GM18502 (cell line): Measurements from ENCODE around the gene CAMK2B.

Source experiments
- ATAC-seq: cut with Tn5 transposase; IDR thresholded peaks from one replicate; pipeline ENCODE4 v1.9.1; 2021; ENCODE audit warnings: mild to moderate bottlenecking; ENCODE audit not compliant: unreplicated experiment, poor library complexity

CAMK2B gene

DNA sequence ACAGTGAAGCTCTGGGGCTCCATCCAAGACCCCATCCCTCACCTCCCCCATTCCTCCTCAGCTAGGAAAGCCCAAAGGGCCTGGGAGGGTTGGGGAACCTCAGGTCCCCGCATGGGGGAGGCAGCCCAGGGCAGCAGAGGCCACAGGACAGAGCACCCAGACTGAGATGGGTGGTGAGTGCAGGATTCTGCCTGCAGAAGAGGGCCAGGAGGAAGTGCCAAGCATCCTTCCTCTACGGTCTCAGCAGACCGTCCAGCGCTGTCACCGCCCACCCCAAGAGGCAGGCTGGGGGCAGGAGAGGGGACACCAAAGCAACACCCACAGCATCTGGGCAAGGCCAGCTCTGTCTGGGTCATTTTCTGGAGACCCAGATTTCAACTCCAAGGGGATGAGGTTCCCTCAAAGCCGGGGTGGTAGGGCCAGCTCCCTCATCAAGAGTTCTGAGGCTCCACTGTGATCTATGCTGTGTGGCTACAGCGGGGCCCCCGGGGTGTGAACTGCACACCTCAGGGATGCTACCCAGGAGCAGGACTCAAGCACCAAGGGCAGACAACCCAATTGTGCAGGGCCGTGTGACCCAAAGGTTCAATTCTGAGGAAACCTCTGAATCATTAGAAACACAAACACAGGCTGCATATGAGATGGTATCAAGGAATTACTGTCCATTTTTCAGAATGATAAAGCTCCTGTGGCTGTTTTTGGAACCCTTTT, 46.8 kb downstream of the CAMK2B start:
- ATAC-seq = no peak

DNA sequence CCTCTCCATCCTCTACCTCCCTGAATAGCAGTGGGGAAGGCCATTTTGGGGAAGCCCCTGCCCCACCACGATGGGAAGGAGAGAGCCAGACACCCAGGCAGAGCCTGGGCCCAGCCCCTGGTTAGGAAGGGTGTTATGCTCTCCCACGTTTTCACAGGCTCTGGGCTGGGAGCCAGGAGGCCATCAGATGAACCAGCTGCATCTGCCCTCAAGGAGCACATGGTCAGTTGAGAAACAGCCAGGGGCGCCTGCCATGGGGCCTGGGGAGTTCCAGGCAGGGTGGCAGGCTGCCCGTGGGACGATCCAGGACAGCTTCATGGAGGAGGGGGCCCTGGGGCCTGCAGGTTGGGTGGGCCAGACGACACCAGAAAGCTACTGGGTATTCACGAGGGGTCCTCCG, 47.5 kb downstream of the CAMK2B start:
- ATAC-seq = no peak

DNA sequence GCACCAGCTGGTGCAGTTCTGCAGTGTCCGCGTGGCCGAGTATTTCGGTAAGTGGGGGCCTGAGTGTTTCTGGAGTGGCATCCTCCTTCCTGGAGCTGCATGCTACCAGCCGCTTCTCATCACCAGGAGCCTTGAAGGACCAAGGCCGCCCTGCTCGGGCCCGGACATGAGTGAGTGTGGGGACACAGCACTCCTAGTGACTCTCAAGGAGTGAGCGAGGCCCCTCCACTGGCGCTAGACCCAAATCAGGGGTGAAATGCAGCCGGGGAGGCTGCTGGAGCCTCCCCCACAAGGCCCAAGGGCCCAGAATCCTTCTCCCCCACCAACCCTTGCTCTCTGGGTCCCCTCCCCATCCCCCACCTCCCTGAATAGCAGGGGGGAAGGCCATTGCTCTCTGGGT, 48.0 kb downstream of the CAMK2B start:
- no peak for ATAC-seq

DNA sequence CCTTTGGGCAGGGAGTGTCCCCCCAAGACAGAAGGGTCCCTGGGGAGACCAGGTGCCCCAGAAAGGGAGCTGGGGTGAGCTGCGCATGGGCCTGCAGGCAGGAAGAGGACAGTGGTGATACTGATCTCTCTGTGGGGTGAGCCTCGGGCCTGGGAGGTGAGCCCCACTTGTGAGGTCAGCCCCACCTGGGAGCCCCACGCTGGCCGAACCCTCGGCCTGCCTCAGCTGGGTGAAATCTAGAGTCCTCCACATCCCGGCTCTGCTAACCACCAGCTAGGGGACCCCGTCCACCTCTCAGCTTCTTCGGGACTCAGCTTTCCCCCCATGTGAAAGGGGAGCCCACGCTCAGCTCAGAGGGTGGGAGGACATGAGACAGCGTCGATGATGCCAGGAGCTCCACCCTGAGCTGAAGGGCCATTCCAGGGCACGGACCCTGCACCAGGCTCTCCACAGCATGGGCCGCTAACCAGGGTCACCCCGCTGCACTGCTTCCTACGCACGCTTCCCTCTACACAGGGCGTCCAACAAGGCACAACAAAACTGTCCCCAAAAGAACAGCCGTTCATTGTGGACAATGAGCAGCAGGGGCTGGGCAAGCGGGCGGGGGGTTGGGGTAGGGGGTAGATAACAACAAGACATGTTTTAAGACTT, 48.7 kb downstream of the CAMK2B start:
- no peak for ATAC-seq

DNA sequence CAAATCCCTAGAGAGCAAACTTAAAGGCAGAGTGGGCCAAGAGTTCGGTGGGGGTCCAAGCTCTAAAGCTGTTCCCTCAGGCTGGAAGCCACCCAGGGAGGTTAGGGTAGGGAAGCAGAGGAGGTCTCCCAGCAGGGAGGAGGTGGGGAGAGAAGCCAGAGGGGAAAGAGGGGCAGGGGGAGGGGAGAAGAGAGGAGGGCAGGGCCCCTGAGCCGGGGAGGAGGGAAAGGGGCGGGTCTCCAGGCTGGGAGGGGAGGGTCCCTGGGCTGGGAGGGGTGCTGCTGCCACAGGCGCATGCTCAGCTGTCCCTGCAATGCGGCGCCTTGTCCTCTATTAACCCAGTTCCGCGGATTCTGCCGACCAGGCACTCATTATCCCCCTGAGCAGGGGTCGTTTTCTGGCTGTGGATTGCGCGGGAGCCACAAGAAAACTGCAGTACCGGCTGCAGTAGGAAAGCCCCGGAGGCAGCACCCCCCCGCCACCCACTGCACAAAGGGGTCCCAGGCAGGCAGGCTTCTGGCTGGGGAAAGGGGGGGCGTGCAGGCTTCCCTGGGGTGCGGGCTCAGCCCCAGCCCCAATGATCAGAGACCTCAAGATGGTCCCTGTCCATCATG, 49.3 kb downstream of the CAMK2B start:
- no peak for ATAC-seq

DNA sequence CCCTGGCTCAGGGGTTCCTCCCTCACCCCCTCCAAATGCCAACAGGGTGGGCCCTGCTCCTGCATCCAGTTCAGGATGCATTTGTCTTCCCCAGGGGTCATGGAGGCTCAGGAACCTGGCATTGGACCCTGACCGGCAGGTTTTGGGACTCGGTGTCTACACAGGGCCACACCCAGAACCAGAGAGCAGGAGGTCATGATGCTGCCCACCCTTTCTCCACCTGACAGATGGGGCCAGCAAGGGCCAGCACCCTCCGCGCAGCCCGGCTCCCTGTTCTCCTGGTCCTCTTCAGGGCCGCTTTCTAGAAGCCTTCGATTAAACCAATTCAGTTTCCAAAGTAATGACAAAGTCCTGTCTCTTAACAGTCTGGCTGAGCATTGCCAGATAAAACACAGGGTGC, 50.2 kb downstream of the CAMK2B start:
- no peak for ATAC-seq

DNA sequence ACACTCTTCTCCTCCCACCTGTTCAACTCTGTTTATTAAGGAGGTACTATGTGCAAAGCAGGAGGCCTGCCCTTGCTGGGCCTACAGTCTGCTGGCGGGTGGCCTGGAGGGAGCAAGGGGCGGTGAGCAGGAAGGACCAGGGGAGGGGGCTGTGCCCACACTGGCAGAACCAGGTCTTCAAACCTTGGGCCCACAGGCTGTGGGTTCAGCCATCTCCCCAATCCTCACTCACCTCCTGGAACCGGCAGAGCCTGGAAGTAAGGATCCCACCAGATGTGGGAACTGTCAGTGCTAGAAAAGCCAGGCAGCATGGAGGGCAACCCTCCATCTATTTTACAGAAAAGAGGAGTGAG, 50.8 kb downstream of the CAMK2B start:
- no peak for ATAC-seq

DNA sequence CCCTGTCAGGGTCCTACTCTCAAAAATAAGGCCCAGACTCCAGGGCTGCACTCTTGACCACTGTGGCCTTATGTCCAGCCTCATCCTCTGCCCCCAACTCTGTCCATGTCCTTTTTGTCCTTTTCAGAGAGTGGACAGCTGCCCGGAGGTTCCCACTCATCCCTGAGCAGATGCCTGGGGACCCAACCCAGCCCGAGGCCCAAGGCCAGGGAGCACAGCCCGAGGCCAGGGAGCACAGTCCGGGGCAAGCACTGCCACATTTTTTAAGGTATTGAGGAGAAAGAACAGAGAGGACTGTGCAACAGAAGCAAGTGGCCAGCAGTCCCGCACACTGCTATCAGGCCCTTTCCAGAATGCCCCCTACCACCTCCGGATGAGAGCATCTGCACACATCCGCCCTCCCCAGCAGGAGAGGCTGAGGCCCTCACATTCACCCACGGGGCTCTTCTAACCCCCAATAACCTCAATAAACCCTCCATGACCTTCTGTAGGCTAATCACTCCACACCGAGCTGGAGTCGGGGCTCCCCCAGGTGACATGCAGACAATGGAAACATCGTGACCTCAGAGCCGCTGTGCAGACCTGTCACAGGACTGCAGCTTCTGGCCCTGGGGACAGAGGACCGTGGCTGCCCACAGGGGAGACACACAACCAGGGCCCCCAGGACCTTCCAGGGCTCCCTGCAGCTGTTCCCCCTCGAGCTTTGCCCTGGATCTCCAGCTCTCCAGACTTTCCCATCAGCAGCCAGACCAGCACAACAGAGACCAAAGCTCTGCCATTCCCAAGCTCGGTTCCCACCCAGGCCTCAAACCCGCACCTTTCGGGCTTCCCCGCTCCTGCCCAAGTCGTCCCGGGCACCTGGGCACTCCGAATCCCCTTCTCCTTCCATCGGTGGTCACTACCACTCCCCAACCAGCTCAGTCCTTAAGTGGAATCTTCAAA, 51.4 kb downstream of the CAMK2B start:
- ATAC-seq = no peak

DNA sequence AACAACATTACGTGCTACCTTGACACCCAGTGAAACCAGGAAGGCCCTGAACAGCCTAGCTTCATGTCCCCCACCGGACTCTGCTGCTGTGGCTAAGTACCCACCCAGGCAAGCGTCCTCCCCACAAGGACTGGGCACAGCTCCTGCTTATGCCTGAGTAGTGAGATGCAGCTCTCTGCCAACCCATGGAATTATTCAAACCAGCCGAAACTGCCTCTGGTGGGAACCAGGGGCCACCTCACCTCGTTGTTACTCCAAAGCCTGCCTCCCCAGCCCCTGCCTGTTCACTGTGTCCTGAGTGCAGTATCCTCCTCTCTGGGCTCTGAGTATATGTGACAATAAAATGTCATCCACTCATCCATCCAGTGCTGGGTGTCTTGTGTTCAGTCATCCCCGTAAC, 52.4 kb downstream of the CAMK2B start:
- no peak for ATAC-seq

DNA sequence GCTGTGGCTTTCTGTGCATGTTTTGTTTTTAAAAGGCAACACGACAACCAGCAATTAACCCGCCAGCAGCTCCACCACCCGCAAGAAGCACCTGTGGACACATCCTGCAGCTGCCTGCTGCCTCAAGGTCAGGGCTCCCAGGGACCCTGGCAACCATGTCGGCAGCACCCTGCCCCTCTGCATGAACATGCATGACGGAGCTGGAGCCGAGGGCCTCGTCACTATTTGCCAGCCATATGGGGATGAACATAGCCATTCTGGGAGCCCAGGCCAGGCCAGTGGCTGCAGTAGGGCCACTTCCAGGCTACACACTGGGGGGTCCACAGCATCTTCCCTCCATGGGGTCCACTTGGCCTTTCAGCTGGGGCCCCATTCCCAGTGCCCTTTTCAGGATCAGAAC, 52.9 kb downstream of the CAMK2B start:
- ATAC-seq = no peak

DNA sequence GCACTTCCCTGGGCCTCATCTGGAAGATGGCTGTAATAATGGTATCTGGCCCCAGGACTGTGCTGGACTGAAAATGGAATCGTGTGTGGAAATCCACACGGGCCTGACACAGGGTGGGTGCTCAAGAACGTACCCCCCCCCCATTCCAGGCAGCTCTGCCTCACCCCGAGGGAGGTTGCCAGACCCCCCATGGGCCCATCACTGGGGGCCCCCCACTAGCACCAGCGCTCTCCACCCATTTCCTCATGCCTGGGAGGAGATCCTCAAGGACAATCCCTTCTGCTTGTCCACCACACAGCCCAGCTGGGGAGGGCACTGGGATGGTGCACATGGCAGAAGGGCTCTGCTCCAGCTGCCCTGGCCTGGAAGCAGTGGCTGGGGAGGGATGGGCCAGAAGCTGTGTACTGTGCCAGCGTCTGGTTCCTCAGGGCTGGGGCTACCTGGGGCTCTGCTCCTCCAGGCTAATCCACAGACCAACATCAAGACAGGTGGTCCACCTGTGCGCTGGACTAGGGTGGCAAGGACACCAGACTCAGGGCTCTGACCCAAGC, 55.4 kb downstream of the CAMK2B start:
- ATAC-seq = no peak

DNA sequence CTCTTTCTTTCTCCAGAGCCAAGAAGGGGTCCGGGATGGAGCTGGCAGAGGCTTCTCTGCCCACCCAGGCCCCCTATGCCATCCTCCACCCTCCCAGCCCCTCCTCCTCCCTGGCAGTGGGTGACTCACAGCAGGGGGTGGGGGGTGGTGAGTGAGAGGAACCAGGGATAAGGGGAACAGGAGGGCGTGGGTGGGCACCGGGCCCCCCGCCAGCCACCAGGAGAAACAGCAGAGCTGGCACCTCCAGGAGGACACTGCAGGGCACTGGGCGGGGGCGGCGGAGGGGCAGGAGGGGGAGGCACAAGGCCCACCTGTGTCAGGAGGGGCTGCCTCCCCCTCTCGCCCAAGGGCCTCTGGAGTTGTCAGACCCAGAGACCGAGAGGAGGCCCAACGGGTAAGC, 56.0 kb downstream of the CAMK2B start:
- ATAC-seq = no peak

DNA sequence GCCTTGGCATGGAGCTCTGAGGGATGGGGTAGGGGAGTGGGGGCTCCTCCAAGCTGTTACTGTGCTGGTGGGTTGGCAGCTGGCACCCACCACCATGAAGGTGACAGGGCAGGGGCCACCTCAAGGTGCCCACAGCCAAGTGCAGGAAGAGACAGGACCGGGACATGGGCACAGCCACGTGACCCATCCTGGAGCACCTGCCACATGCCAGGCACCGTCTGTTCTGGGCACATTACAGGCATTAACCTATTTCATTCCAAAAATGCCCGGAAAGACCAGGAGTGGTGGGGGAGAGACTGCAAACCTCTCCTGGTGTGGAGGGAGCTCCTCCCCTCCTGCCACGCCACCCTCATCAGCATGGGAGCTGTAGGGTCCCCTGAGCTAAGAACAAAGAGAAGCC, 56.7 kb downstream of the CAMK2B start:
- no peak for ATAC-seq

DNA sequence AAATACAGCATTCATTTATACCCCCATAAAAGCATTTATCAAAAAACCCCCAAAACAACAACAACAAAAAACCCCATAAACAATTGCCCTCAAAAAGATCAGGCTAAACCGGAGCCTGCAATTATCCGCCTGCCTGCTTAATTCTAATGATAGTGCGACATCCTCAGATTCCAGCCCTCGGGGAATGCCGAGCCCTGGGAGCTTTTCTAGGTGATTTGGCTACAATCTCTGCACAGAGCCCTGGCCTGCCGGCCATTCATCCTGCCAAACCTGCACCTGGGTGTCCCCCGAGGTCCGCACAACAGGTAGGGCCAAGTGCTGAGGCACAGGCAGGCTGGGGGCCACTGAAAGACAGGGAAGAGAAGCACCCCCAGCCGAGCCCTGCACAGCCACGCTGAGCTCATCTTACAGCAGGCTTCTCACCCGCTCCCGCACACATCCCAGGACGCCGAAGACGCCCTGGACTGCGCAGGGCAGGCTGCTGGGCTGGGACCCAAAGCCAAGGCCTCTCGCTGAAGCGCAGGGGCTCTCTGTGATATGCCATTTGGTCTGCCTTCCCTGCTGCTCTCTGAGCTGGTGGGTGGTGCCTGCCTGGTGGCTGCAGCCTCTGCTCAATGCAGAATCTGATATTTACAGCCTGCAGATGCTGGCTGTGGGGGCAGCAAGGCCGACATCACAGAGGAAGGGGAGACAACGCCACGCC, 57.5 kb downstream of the CAMK2B start:
- no peak for ATAC-seq

DNA sequence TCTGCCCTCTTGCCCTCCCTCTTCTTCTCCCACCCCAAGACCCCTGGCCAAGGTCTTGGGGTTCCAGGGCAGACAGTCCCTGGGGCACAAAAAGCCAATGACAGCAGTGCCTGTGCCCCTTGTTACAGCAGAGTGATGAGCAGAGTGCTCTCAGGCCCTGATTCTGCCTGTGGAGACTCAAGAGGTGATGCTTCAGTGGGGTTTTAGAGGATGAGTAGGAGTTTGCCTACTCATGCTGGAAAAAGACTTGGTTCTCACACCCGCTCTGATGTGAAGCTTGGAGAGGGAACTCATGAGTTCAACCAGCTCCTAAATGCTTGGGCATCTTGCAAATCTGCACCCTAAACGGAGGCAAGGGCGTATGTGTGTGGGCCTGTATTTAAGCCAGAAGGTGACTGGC, 58.2 kb downstream of the CAMK2B start:
- no peak for ATAC-seq

DNA sequence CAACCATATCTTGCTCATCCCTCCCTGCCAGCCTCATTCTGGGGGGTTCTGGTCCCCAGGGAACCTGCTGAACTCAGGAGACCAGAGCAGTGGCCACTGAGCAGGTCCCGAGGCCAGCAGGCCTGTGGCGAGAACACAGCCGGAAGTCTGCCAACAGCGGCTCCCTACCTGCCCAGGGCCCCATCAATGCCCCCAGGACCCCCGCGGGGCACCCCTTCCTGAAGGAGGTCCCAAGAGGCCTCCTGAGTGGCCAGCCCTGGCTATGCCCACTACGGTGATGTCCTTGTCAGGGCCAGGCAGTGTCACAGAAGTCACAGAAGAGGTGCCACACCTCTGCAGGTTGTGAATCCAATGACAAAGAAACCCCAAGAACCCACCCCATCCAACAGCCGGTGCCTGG, 58.9 kb downstream of the CAMK2B start:
- ATAC-seq = no peak

DNA sequence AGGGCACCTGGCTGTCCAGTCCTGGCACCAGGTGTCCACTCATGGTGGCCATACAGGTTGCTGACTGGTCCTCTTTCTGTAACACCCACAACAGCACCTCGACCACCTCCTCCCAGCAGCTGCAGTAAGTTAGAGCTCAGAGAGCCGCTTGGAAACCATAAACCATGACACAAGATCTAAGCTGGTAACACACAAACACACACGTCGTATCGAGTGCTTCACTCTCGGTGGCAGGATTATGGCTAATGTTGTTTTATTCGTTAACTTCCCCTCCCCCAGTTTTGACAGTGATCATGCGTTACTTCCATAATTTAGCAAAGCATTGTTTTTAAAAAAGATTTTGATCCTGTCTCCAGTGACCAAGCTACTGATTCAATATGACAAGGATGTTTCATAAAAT, 59.7 kb downstream of the CAMK2B start:
- no peak for ATAC-seq

DNA sequence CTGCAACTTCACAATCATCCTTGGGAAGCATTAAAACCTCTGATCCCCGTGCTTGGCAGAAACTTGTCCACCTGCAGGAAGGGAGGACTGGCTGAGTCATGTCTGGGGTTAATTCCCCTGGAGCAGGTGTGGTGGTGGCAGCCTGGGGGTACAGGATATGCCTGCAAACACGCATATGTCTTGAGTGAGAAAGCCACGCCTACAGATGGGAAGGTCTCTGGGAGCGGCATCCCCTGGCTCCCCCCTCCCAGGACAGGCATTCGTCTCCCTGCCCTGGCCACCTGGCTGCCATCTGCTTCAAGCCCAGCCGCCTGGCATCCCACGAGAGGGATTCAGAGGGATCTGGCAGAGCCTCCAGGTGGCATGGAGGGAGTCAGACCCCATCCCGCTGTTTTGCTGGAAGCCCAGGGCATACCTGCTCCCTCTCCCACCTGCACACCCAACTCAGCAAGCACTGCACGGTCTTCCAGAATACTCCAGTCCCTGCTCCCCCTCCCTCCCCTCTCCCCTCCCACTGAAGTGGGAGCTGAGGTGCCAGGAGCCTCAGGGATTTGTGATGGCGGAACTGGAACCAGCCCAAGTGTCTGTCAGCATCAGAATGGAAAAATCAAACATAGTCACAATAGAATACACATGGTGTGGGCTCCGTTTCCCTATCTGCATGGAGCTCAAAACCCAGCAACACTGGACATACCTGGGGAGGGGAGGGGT, 61.0 kb downstream of the CAMK2B start:
- no peak for ATAC-seq

DNA sequence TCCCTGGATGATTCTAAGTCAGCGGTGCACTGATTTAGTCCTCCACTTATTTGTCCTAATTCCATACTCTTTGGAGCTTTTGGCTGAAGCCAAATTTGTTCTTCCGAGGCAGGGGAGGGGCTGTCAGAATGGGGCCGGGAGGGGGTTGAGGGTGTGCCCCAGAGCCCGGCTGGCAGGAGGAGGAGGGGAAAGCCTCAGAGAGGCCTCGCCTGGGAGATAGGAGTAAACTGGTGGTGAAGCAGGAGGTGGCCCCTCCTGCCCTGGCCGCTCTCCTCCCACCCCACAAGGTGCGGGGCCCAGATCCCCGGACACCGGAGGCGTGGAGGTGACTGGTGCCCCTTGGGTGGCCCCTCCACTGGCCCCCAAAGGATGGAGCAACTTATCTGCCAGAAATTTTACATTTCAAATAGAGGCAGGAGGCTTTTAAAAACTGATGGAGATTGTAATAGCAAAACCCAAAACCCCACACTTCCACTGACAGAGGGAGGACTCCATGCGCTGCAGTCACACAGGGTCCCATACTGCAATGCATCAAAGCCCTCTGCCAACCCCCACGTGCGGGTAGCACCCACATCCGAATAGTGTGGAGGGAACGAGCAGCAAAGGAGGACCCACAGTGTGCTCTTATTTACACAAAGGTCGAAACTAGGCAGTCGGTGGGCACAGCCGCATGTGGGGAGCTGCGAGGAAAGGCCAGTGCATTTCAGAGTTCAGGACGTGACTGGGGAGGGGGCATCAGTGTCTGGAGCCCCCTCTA, 61.9 kb downstream of the CAMK2B start:
- no peak for ATAC-seq
